Measurements from ENCODE around the gene ENO1.

Gene ENO1

GRCh38 chr1:8866173-8866791 is 12.2 kb downstream of the ENO1 start:
- Histone ChIP-seq H3K9me3 (ENCODE audit: low read length) (no peaks in the 10 kb centered on the region), H3K4me1 (ENCODE audit: insufficient read depth, low read length, severe bottlenecking) (no peaks in the 10 kb centered on the region), H3K27me3 (ENCODE audit: insufficient read depth, low read length) (no peaks in the 10 kb centered on the region), H3F3A (ENCODE audit: insufficient read depth, low read length) (peaks cover 14% of the 10 kb centered on the region), H3K9ac (ENCODE audit: low read length) (no peak overlapping the region), H2AFZ (ENCODE audit: low read length) (no peak overlapping the region), H3K4me3 (ENCODE audit: low read depth, low read length, poor library complexity, severe bottlenecking) (no peak overlapping the region), H3K36me3 (ENCODE audit: insufficient read depth, low read length) (peaks cover 99% of the 10 kb centered on the region), H3K27ac (ENCODE audit: low read depth, low read length, poor library complexity, severe bottlenecking) (no peak overlapping the region), H4K20me1 (ENCODE audit: insufficient read depth, low read length) (no peaks in the 10 kb centered on the region), H3K79me2 (ENCODE audit: insufficient read depth, low read length) (no peaks in the 10 kb centered on the region), H3K4me2 (ENCODE audit: low read length) (no peak overlapping the region), H3K9me2 (ENCODE audit: low read depth, low read length) (no peaks in the 10 kb centered on the region)
- TF ChIP-seq EZH2 (IDR thresholded peaks at IDR 0.05; ENCODE audit: borderline replicate concordance, low read length) (no peak), CTCF (IDR thresholded peaks at IDR 0.05; ENCODE audit: low read length) (no peak)

- Histone ChIP-seq H3K9me2 (ENCODE audit: low read depth, low read length) (no peaks in the 10 kb centered on the region), H3K4me2 (ENCODE audit: low read length) (no peak overlapping the region), H3F3A (ENCODE audit: insufficient read depth, low read length) (peaks cover 14% of the 10 kb centered on the region), H3K27me3 (ENCODE audit: insufficient read depth, low read length) (no peaks in the 10 kb centered on the region), H3K9ac (ENCODE audit: low read length) (no peak overlapping the region), H3K4me1 (ENCODE audit: insufficient read depth, low read length, severe bottlenecking) (no peaks in the 10 kb centered on the region), H3K36me3 (ENCODE audit: insufficient read depth, low read length) (peaks cover 99% of the 10 kb centered on the region), H2AFZ (ENCODE audit: low read length) (no peak overlapping the region), H3K4me3 (ENCODE audit: low read depth, low read length, poor library complexity, severe bottlenecking) (no peak overlapping the region), H3K79me2 (ENCODE audit: insufficient read depth, low read length) (no peaks in the 10 kb centered on the region), H4K20me1 (ENCODE audit: insufficient read depth, low read length) (no peaks in the 10 kb centered on the region), H3K27ac (ENCODE audit: low read depth, low read length, poor library complexity, severe bottlenecking) (no peak overlapping the region), H3K9me3 (ENCODE audit: low read length) (no peaks in the 10 kb centered on the region)
- TF ChIP-seq CTCF (IDR thresholded peaks at IDR 0.05; ENCODE audit: low read length) (no peak), EZH2 (IDR thresholded peaks at IDR 0.05; ENCODE audit: borderline replicate concordance, low read length) (no peak)
Observed at GRCh38 chr1:8864713-8865344, 13.7 kb downstream of the ENO1 start.

- no peak overlapping the region for H3K4me2 ChIP-seq (ENCODE audit: low read length)
- H3K27ac ChIP-seq (ENCODE audit: low read depth, low read length, poor library complexity, severe bottlenecking): no peak overlapping the region
- no peaks in the 10 kb centered on the region for H3K79me2 ChIP-seq (ENCODE audit: insufficient read depth, low read length)
- TF ChIP-seq EZH2 (IDR thresholded peaks at IDR 0.05; ENCODE audit: borderline replicate concordance, low read length): no peak
- no peak for TF ChIP-seq CTCF (IDR thresholded peaks at IDR 0.05; ENCODE audit: low read length)
- H3K9me2 ChIP-seq (ENCODE audit: low read depth, low read length): no peaks in the 10 kb centered on the region
- no peak overlapping the region for H3K9ac ChIP-seq (ENCODE audit: low read length)
- H4K20me1 ChIP-seq (ENCODE audit: insufficient read depth, low read length): no peaks in the 10 kb centered on the region
- peaks cover 14% of the 10 kb centered on the region for H3F3A ChIP-seq (ENCODE audit: insufficient read depth, low read length)
- no peak overlapping the region for H3K4me3 ChIP-seq (ENCODE audit: low read depth, low read length, poor library complexity, severe bottlenecking)
- H3K4me1 ChIP-seq (ENCODE audit: insufficient read depth, low read length, severe bottlenecking): no peaks in the 10 kb centered on the region
- H3K9me3 ChIP-seq (ENCODE audit: low read length): no peaks in the 10 kb centered on the region
- H2AFZ ChIP-seq (ENCODE audit: low read length): no peak overlapping the region
- peaks cover 99% of the 10 kb centered on the region for H3K36me3 ChIP-seq (ENCODE audit: insufficient read depth, low read length)
- no peaks in the 10 kb centered on the region for H3K27me3 ChIP-seq (ENCODE audit: insufficient read depth, low read length)
Observed at GRCh38 chr1:8863794-8864233, 14.7 kb downstream of the ENO1 start.

Measured in OCI-LY1 (cell line).